ENCODE results near the gene CNKSR1.

CNKSR1 gene

GRCh38 chr1:26237230-26237966 is 60.1 kb downstream of the CNKSR1 start:
- Histone ChIP-seq H3K4me3 (ENCODE audit: low read depth, low read length) (no peak overlapping the region), H3K9ac (ENCODE audit: low read depth, low read length) (no peak overlapping the region), H3K27me3 (ENCODE audit: control insufficient read depth, insufficient read depth, low read length) (no peaks in the 10 kb centered on the region), H3K27ac (ENCODE audit: low read depth, low read length) (no peak overlapping the region), H3K4me1 (ENCODE audit: control insufficient read depth, insufficient read depth, low read length) (no peaks in the 10 kb centered on the region), H3K9me3 (ENCODE audit: control insufficient read depth, insufficient read depth, low read length) (no peaks in the 10 kb centered on the region), H3K36me3 (ENCODE audit: control insufficient read depth, insufficient read depth, low read length) (peaks cover 21% of the 10 kb centered on the region)
